GM23248 (cell line): ENCODE data around the gene SPATS2L. TPM values are rescaled to one million over a fixed set of nuclear protein-coding genes. Genes with fewer than 3 reads are reported as not detected.

ENCODE experiments used
- DNase-seq: peaks from one replicate; pipeline ENCODE4 v3.0.0-alpha.2; 2015
- H2AFZ ChIP-seq: fragments of 200-600 bp; sonication (generic); 2 replicates; pipeline ENCODE4 v1.6.1; 2016; ENCODE audit warnings: antibody characterized with exemption
- H3F3A ChIP-seq: fragments of 200-600 bp; sonication (generic); 2 replicates; pipeline ENCODE4 v1.6.1; 2016; ENCODE audit warnings: mild to moderate bottlenecking, antibody characterized with exemption, mixed run types; ENCODE audit not compliant: insufficient read depth
- H3K27ac ChIP-seq: fragments of 200-600 bp; sonication (generic); 2 replicates; pipeline ENCODE4 v1.5.1; 2016; ENCODE audit warnings: mild to moderate bottlenecking
- H3K27me3 ChIP-seq: fragments of 200-600 bp; sonication (generic); replicated peaks from 2 replicates; pipeline ENCODE4 v1.6.1; 2016; ENCODE audit warnings: mild to moderate bottlenecking; ENCODE audit not compliant: insufficient read depth
- H3K36me3 ChIP-seq: fragments of 200-600 bp; sonication (generic); 2 replicates; pipeline ENCODE4 v1.6.1; 2016; ENCODE audit warnings: low read depth, mild to moderate bottlenecking
- H3K4me1 ChIP-seq: fragments of 200-600 bp; sonication (generic); 2 replicates; pipeline ENCODE4 v1.6.1; 2016; ENCODE audit warnings: mild to moderate bottlenecking; ENCODE audit not compliant: insufficient read depth
- H3K4me2 ChIP-seq: fragments of 200-600 bp; sonication (generic); one replicate; pipeline ENCODE4 v1.6.1; 2016; ENCODE audit warnings: mild to moderate bottlenecking; ENCODE audit not compliant: unreplicated experiment
- H3K4me3 ChIP-seq: fragments of 200-600 bp; sonication (generic); 2 replicates; pipeline ENCODE4 v1.5.1; 2016; ENCODE audit warnings: mild to moderate bottlenecking
- H3K79me2 ChIP-seq: fragments of 200-600 bp; sonication (generic); 2 replicates; pipeline ENCODE4 v1.6.1; 2016; ENCODE audit warnings: mild to moderate bottlenecking; ENCODE audit not compliant: insufficient read depth
- H3K9ac ChIP-seq: fragments of 200-600 bp; sonication (generic); 2 replicates; pipeline ENCODE4 v1.6.1; 2016; ENCODE audit warnings: mild to moderate bottlenecking
- H3K9me2 ChIP-seq: fragments of 200-600 bp; sonication (generic); 2 replicates; pipeline ENCODE4 v1.6.1; 2016; ENCODE audit warnings: mixed run types, mild to moderate bottlenecking, moderate library complexity; ENCODE audit not compliant: insufficient read depth
- H3K9me3 ChIP-seq: fragments of 200-600 bp; sonication (generic); one replicate; pipeline ENCODE4 v1.6.1; 2017; ENCODE audit warnings: low read depth
- H4K20me1 ChIP-seq: fragments of 200-600 bp; sonication (generic); 2 replicates; pipeline ENCODE4 v1.6.0; 2016; ENCODE audit not compliant: insufficient read depth
- EZH2 ChIP-seq: fragments of 200-600 bp; sonication (generic); IDR thresholded peaks from 2 replicates; pipeline ENCODE4 v1.6.1; 2018; ENCODE audit warnings: antibody characterized with exemption, mild to moderate bottlenecking; ENCODE audit not compliant: insufficient read depth, poor library complexity, severe bottlenecking
- EZH2phosphoT487 ChIP-seq: fragments of 200-600 bp; sonication (generic); IDR thresholded peaks from 2 replicates; pipeline ENCODE4 v1.6.1; 2018; ENCODE audit warnings: antibody characterized with exemption, moderate library complexity, mild to moderate bottlenecking, low read depth; ENCODE audit not compliant: insufficient read depth
- WGBS, 2 experiments: methylation state at CpG; one replicate each; pipeline ENCODE4 v1.1.6; 2015 to 2017; ENCODE audit warnings: low lambda C conversion rate in 2 of 2, low coverage in 1 of 2; ENCODE audit errors: missing lambda C conversion rate in 2 of 2; 5-methylcytosine and 5-hydroxymethylcytosine counted together
- in situ Hi-C: fragments of 300-500 bp; cut with MboI; formaldehyde crosslinking; loops from 2 replicates; pipeline ENCODE4 v1.15.0; 2020
- polyA plus RNA-seq: library from polyadenylated mRNA; unstranded; fragments of >200 nt; fragmentation: Nextera tagmentation; extraction: Ambion mirVana; gene quantifications from 2 replicates; pipeline ENCODE4 v1.2.1, GENCODE V29; 2016
- total RNA-seq: library from RNA; depleted of rRNA; stranded (reverse); fragments of >200 nt; shearing (Covaris generic); gene quantifications from 2 replicates; pipeline ENCODE4 v1.2.3, GENCODE V29; 2014

The SPATS2L gene
- total and polyA plus RNA-seq, 2 experiments from 2014 or later, result 78.3 to 128 TPM

DNA sequence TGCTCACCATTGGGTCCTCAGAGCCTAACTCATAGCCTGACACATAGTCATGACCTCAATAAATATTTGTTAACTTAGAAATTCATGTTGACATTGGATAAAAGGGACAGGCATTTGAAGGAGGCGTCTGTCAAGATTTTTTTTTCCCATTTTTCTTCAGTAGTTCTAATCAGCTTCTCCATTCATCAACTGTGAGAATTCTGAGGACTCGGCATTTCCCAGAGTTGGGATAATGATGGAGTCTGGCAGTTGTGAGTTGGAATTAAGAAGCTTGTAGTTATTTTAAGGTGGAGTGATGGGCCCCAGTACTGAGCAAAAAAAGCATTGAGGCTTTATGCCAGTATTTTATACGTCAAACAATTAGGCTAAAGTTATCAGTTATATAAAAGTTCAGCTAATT lies 4.6 kb downstream of the SPATS2L start:
- H3K9ac ChIP-seq, result no peak overlapping the region
- H3K4me2 ChIP-seq, result peak overlapping the region; percentile 32

GRCh38 chr2:200314976-200315567 lies 8.6 kb downstream of the SPATS2L start:
- H3K79me2 ChIP-seq, result peaks cover 100% of the 10 kb centered on the region
- H4K20me1 ChIP-seq, result no peaks in the 10 kb centered on the region
- peaks cover 40% of the 10 kb centered on the region for H3F3A ChIP-seq
- H3K27ac ChIP-seq, result peak overlapping the region; percentile 44
- peaks cover 55% of the 10 kb centered on the region for H3K4me1 ChIP-seq
- H3K9ac ChIP-seq, result peak overlapping the region; percentile 3; the same call in 1 of the 2 replicates
- peak; percentile 83 for DNase-seq
- H3K4me2 ChIP-seq, result peak overlapping the region; percentile 40
- no peaks in the 10 kb centered on the region for H3K9me3 ChIP-seq
- no peaks in the 10 kb centered on the region for H3K27me3 ChIP-seq
- H2AFZ ChIP-seq, result no peak overlapping the region
- H3K4me3 ChIP-seq, result no peak overlapping the region
- in situ Hi-C loops, result no loop called here
- WGBS, 2 experiments, result 50 to 54% methylated on average over 7 of the region's 7 CpGs
- no peaks in the 10 kb centered on the region for H3K9me2 ChIP-seq
- no peak for TF ChIP-seq EZH2phosphoT487
- TF ChIP-seq EZH2, result no peak
- no peaks in the 10 kb centered on the region for H3K36me3 ChIP-seq

More for the DNA sequence above, 4.6 kb downstream of the SPATS2L start:
- no peaks in the 10 kb centered on the region for H3K27me3 ChIP-seq
- peak; percentile 20 for DNase-seq
- H3K79me2 ChIP-seq, result peaks cover 90% of the 10 kb centered on the region
- H3F3A ChIP-seq, result peaks cover 52% of the 10 kb centered on the region
- TF ChIP-seq EZH2phosphoT487 (no peak), EZH2 (no peak)
- H3K36me3 ChIP-seq, result no peaks in the 10 kb centered on the region
- H3K27ac ChIP-seq, result peak overlapping the region; percentile 90
- H2AFZ ChIP-seq, result no peak overlapping the region
- no peaks in the 10 kb centered on the region for H4K20me1 ChIP-seq
- WGBS, 2 experiments, result 80 to 84% methylated on average over 3 of the region's 3 CpGs
- no peak overlapping the region for H3K4me3 ChIP-seq
- H3K4me1 ChIP-seq, result peaks cover 59% of the 10 kb centered on the region
- H3K9me3 ChIP-seq, result no peaks in the 10 kb centered on the region
- in situ Hi-C loops, result no loop called here
- H3K9me2 ChIP-seq, result no peaks in the 10 kb centered on the region

DNA sequence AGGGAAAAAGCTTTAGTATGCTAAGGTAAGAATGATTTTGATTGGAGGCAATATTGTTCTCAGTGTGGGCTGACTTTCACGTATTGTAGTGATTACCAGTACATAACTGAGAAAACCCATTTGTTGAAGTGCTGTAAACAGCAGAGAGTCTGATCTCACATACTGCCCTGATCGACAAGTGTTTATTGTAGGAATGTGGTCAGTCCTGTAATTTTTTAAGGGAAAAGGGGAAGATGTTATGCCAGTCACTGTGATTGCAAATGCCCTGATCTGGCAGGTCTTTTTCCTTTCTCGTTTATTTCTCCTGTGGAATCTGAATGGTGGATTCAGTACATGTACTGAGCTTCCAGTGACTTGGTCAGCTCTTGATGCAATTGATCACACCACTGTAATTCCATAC lies 11.5 kb downstream of the SPATS2L start:
- Histone ChIP-seq H3K36me3 (no peaks in the 10 kb centered on the region), H3K9me3 (no peaks in the 10 kb centered on the region), H3K79me2 (peaks cover 100% of the 10 kb centered on the region), H4K20me1 (no peaks in the 10 kb centered on the region; the same call in 1 of the 2 replicates), H3F3A (peaks cover 33% of the 10 kb centered on the region), H3K27me3 (no peaks in the 10 kb centered on the region), H3K4me2 (no peak overlapping the region), H3K27ac (no peak overlapping the region), H3K9ac (no peak overlapping the region), H3K9me2 (no peaks in the 10 kb centered on the region), H3K4me3 (no peak overlapping the region), H3K4me1 (peaks cover 44% of the 10 kb centered on the region), H2AFZ (no peak overlapping the region)
- no peak for DNase-seq
- 82 to 90% methylated on average over 3 of the region's 3 CpGs for WGBS, 2 experiments
- TF ChIP-seq EZH2phosphoT487 (no peak), EZH2 (no peak)
- in situ Hi-C loops, result no loop called here

- no peaks in the 10 kb centered on the region for H3K36me3 ChIP-seq
- H3F3A ChIP-seq, result peaks cover 33% of the 10 kb centered on the region
- no peak overlapping the region for H3K4me3 ChIP-seq
- H3K9me3 ChIP-seq, result no peaks in the 10 kb centered on the region
- H3K79me2 ChIP-seq, result peaks cover 100% of the 10 kb centered on the region
- no peak overlapping the region for H3K27ac ChIP-seq
- no peak overlapping the region for H3K4me2 ChIP-seq
- 98 to 99% methylated on average over 10 of the region's 10 CpGs for WGBS, 2 experiments
- peaks cover 44% of the 10 kb centered on the region for H3K4me1 ChIP-seq
- no peaks in the 10 kb centered on the region for H3K9me2 ChIP-seq
- no peaks in the 10 kb centered on the region; the same call in 1 of the 2 replicates for H4K20me1 ChIP-seq
- no peak overlapping the region for H2AFZ ChIP-seq
- H3K9ac ChIP-seq, result no peak overlapping the region
- TF ChIP-seq EZH2 (no peak), EZH2phosphoT487 (no peak)
- no peak for DNase-seq
- H3K27me3 ChIP-seq, result no peaks in the 10 kb centered on the region
- in situ Hi-C loops, result no loop called here
Observed at GRCh38 chr2:200318940-200319435, 12.5 kb downstream of the SPATS2L start.
